Measurements from ENCODE around the gene CORO2B. TPM values are rescaled to one million over a fixed set of nuclear protein-coding genes. Genes with fewer than 3 reads are reported as not detected.

CORO2B gene
- total and polyA plus RNA-seq, 2 experiments from 2014 or later: 1.6 to 4.6 TPM

GRCh38 chr15:68725736-68726135 is 146.9 kb downstream of the CORO2B start:
- DNase-seq (ENCODE audit: low spot score): peak; percentile 46
- Histone ChIP-seq H3K4me1 (ENCODE audit: insufficient read depth) (no peaks in the 10 kb centered on the region), H4K20me1 (replicated peaks; ENCODE audit: insufficient read depth) (no peaks in the 10 kb centered on the region), H2AFZ (no peak overlapping the region), H3F3A (replicated peaks; ENCODE audit: low read depth) (no peaks in the 10 kb centered on the region), H3K4me2 (no peak overlapping the region), H3K9me2 (ENCODE audit: insufficient read depth) (no peaks in the 10 kb centered on the region), H3K27ac (ENCODE audit: low read depth) (no peak overlapping the region), H3K79me2 (replicated peaks; ENCODE audit: insufficient read depth) (no peaks in the 10 kb centered on the region), H3K36me3 (ENCODE audit: insufficient read depth) (no peaks in the 10 kb centered on the region), H3K27me3 (ENCODE audit: insufficient read depth) (no peaks in the 10 kb centered on the region), H3K4me3 (no peak overlapping the region)
- Mint-ChIP-seq H3K9me3 (no peaks in the 10 kb centered on the region), H3K4me1 (peaks cover 14% of the 10 kb centered on the region), H3K27ac (no peak overlapping the region), H3K4me3 (no peak overlapping the region), H3K27me3 (ENCODE audit: insufficient read depth, low read depth, poor library complexity) (peaks cover 5% of the 10 kb centered on the region), H3K36me3 (ENCODE audit: low read depth) (no peaks in the 10 kb centered on the region)
- TF ChIP-seq, protein P1, sequence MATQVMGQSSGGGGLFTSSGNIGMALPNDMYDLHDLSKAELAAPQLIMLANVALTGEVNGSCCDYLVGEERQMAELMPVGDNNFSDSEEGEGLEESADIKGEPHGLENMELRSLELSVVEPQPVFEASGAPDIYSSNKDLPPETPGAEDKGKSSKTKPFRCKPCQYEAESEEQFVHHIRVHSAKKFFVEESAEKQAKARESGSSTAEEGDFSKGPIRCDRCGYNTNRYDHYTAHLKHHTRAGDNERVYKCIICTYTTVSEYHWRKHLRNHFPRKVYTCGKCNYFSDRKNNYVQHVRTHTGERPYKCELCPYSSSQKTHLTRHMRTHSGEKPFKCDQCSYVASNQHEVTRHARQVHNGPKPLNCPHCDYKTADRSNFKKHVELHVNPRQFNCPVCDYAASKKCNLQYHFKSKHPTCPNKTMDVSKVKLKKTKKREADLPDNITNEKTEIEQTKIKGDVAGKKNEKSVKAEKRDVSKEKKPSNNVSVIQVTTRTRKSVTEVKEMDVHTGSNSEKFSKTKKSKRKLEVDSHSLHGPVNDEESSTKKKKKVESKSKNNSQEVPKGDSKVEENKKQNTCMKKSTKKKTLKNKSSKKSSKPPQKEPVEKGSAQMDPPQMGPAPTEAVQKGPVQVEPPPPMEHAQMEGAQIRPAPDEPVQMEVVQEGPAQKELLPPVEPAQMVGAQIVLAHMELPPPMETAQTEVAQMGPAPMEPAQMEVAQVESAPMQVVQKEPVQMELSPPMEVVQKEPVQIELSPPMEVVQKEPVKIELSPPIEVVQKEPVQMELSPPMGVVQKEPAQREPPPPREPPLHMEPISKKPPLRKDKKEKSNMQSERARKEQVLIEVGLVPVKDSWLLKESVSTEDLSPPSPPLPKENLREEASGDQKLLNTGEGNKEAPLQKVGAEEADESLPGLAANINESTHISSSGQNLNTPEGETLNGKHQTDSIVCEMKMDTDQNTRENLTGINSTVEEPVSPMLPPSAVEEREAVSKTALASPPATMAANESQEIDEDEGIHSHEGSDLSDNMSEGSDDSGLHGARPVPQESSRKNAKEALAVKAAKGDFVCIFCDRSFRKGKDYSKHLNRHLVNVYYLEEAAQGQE (IDR thresholded peaks at IDR 0.05; ENCODE audit: unreplicated experiment): no peak
- TF ChIP-seq STAT1 (IDR thresholded peaks at IDR 0.05; ENCODE audit: unreplicated experiment) (no peak), CREB1 (CRISPR knock-in tag; IDR thresholded peaks at IDR 0.05; ENCODE audit: low read depth) (no peak), EZH2phosphoT487 (IDR thresholded peaks at IDR 0.05; ENCODE audit: unreplicated experiment) (no peak), NANOG (IDR thresholded peaks at IDR 0.05; ENCODE audit: borderline replicate concordance) (no peak), EZH2 (IDR thresholded peaks at IDR 0.05; ENCODE audit: low read depth, unreplicated experiment) (no peak), POLR2AphosphoS5 (IDR thresholded peaks at IDR 0.05; ENCODE audit: low read depth) (no peak), ZNF114 (CRISPR knock-in tag; IDR thresholded peaks at IDR 0.05) (no peak), ETS1 (IDR thresholded peaks at IDR 0.05) (no peak)
- TF ChIP-seq, protein P2, sequence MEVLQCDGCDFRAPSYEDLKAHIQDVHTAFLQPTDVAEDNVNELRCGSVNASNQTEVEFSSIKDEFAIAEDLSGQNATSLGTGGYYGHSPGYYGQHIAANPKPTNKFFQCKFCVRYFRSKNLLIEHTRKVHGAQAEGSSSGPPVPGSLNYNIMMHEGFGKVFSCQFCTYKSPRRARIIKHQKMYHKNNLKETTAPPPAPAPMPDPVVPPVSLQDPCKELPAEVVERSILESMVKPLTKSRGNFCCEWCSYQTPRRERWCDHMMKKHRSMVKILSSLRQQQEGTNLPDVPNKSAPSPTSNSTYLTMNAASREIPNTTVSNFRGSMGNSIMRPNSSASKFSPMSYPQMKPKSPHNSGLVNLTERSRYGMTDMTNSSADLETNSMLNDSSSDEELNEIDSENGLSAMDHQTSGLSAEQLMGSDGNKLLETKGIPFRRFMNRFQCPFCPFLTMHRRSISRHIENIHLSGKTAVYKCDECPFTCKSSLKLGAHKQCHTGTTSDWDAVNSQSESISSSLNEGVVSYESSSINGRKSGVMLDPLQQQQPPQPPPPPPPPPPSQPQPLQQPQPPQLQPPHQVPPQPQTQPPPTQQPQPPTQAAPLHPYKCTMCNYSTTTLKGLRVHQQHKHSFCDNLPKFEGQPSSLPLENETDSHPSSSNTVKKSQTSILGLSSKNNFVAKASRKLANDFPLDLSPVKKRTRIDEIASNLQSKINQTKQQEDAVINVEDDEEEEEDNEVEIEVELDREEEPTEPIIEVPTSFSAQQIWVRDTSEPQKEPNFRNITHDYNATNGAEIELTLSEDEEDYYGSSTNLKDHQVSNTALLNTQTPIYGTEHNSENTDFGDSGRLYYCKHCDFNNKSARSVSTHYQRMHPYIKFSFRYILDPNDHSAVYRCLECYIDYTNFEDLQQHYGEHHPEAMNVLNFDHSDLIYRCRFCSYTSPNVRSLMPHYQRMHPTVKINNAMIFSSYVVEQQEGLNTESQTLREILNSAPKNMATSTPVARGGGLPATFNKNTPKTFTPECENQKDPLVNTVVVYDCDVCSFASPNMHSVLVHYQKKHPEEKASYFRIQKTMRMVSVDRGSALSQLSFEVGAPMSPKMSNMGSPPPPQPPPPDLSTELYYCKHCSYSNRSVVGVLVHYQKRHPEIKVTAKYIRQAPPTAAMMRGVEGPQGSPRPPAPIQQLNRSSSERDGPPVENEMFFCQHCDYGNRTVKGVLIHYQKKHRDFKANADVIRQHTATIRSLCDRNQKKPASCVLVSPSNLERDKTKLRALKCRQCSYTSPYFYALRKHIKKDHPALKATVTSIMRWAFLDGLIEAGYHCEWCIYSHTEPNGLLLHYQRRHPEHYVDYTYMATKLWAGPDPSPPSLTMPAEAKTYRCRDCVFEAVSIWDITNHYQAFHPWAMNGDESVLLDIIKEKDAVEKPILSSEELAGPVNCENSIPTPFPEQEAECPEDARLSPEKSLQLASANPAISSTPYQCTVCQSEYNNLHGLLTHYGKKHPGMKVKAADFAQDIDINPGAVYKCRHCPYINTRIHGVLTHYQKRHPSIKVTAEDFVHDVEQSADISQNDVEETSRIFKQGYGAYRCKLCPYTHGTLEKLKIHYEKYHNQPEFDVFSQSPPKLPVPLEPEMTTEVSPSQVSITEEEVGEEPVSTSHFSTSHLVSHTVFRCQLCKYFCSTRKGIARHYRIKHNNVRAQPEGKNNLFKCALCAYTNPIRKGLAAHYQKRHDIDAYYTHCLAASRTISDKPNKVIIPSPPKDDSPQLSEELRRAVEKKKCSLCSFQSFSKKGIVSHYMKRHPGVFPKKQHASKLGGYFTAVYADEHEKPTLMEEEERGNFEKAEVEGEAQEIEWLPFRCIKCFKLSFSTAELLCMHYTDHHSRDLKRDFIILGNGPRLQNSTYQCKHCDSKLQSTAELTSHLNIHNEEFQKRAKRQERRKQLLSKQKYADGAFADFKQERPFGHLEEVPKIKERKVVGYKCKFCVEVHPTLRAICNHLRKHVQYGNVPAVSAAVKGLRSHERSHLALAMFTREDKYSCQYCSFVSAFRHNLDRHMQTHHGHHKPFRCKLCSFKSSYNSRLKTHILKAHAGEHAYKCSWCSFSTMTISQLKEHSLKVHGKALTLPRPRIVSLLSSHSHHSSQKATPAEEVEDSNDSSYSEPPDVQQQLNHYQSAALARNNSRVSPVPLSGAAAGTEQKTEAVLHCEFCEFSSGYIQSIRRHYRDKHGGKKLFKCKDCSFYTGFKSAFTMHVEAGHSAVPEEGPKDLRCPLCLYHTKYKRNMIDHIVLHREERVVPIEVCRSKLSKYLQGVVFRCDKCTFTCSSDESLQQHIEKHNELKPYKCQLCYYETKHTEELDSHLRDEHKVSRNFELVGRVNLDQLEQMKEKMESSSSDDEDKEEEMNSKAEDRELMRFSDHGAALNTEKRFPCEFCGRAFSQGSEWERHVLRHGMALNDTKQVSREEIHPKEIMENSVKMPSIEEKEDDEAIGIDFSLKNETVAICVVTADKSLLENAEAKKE (CRISPR knock-in tag; IDR thresholded peaks at IDR 0.05): no peak
- peak; percentile 26; the same call in 2 of the 3 replicates for ATAC-seq

Data from GM23338 (cell line).